ENCODE results near the gene MYL5. TPM values are rescaled to one million over a fixed set of nuclear protein-coding genes. Genes with fewer than 3 reads are reported as not detected.

Gene MYL5
- total and polyA plus RNA-seq, 2 of the 13 experiments (the other 11 are each of a cell fraction or from before 2014, with no cell fraction given) = 6.5 to 16.0 TPM

GRCh38 chr4:671769-672168 is 2.6 kb upstream of the MYL5 start:
- Histone ChIP-seq H3K4me3 (replicated peaks in 1 of 3; ENCODE audit: insufficient read depth in 1 of 3, low read depth in 2 of 3, low read length in 3 of 3) (no peak overlapping the region), H3K4me2 (ENCODE audit: low read depth, low read length) (no peak overlapping the region), H2AFZ (ENCODE audit: low read length) (no peak overlapping the region), H3K4me1 (ENCODE audit: insufficient read depth, low read length) (peaks cover 35% of the 10 kb centered on the region), H3K79me2 (ENCODE audit: insufficient read depth, low read length) (peaks cover 16% of the 10 kb centered on the region), H4K20me1 (ENCODE audit: insufficient read depth, low read length) (no peaks in the 10 kb centered on the region; the same call in 1 of the 2 replicates), H3K9me3 (ENCODE audit: low read length) (no peaks in the 10 kb centered on the region), H3K27me3 (ENCODE audit: control insufficient read depth in 1 of 2, insufficient read depth in 2 of 2, low read length in 2 of 2) (peaks cover 0 to 4% of the 10 kb centered on the region in 2 experiments; a peak in 2 of 5 replicates), H3K36me3 (replicated peaks in 1 of 2; ENCODE audit: control insufficient read depth in 1 of 2, insufficient read depth in 2 of 2, low read length in 2 of 2) (peaks cover 3 to 12% of the 10 kb centered on the region in 2 experiments; a peak in 4 of 5 replicates), H3K9ac (ENCODE audit: insufficient read depth, low read depth, low read length) (no peak overlapping the region), H3K27ac (ENCODE audit: extremely low read length, insufficient read depth, low read length) (no peak overlapping the region)
- no peak for FAIRE-seq
- in situ Hi-C loops (cut with HindIII; ENCODE audit: extremely low pct_ligation_motif_present, low pct_unique_long_range_greater_than_20kb) (no loop called here), intact Hi-C loops (cut with micrococcal nuclease; ENCODE audit: unreplicated experiment) (loop anchor here (10.0 kb wide), 1 partner anchor 197 kb away; no protein-coding TSS in a partner anchor)
- POLR2A ChIA-PET = no interaction called here
- ATAC-seq = no peak
- TF ChIP-seq ZBTB7A (CRISPR knock-in tag; IDR thresholded peaks at IDR 0.05) (no peak), ZNF142 (CRISPR knock-in tag; IDR thresholded peaks at IDR 0.05) (no peak), ZBTB7B (CRISPR knock-in tag; IDR thresholded peaks at IDR 0.05) (no peak), ZNF33A (CRISPR knock-in tag; IDR thresholded peaks at IDR 0.05; ENCODE audit: borderline replicate concordance) (no peak), ZSCAN12 (CRISPR knock-in tag; IDR thresholded peaks at IDR 0.05) (no peak), PAX8 (CRISPR knock-in tag; IDR thresholded peaks at IDR 0.05; ENCODE audit: borderline replicate concordance) (no peak), HMGXB4 (CRISPR knock-in tag; IDR thresholded peaks at IDR 0.05; ENCODE audit: borderline replicate concordance in 1 of 2, low read depth in 1 of 2) (no peak)
- DNase-seq (ENCODE audit: low spot score) = no peak
- CTCF ChIA-PET (ENCODE audit: low intra/inter-chr PET ratio, low total read pairs) = no interaction called here
- no TSS peak for BruUV-seq (replicated peaks)
- no CpG with 5 or more reads among the region's 3 CpGs for WGBS (ENCODE audit: low lambda C conversion rate)
